Spleen (tissue), 11 donors: Measurements from ENCODE around the gene LYPD8. TPM values are rescaled to one million over a fixed set of nuclear protein-coding genes. Genes with fewer than 3 reads are reported as not detected.

Experiments used
- DNase-seq: peaks from one replicate; pipeline ENCODE4 v3.0.0-alpha.2; 2020
- H3K27ac ChIP-seq, 8 donors: fragments of 200-600 bp; sonication (generic) in 7 of 8; 1 replicate in 4 of 8; 2 replicates in 4 of 8; pipeline versions ENCODE4 v1.5.0 to v1.8.0; 2016 to 2021; ENCODE audit warnings: inconsistent platforms in 4 of 8, mild to moderate bottlenecking in 4 of 8, moderate library complexity in 1 of 8
- H3K27me3 ChIP-seq, 7 donors: fragments of 200-600 bp; sonication (generic) in 6 of 7; replicated peaks in 1 of 7; 1 replicate in 4 of 7; 2 replicates in 3 of 7; pipeline versions ENCODE4 v1.5.0 to v1.8.0; 2016 to 2021; ENCODE audit warnings: inconsistent platforms in 3 of 7, mild to moderate bottlenecking in 1 of 7
- H3K36me3 ChIP-seq, 6 donors: fragments of 200-600 bp; sonication (generic) in 5 of 6; 1 replicate in 4 of 6; 2 replicates in 2 of 6; pipeline versions ENCODE4 v1.5.0 to v1.8.0; 2016 to 2021; ENCODE audit warnings: inconsistent platforms in 2 of 6
- H3K4me1 ChIP-seq, 6 donors: fragments of 200-600 bp; sonication (generic) in 5 of 6; 1 replicate in 3 of 6; 2 replicates in 3 of 6; pipeline versions ENCODE4 v1.5.0 to v1.8.0; 2016 to 2021; ENCODE audit warnings: inconsistent platforms in 3 of 6
- H3K4me3 ChIP-seq, 8 donors: fragments of 200-600 bp; sonication (generic) in 7 of 8; 1 replicate in 4 of 8; 2 replicates in 4 of 8; pipeline versions ENCODE4 v1.5.0 to v1.8.0; 2016 to 2021; ENCODE audit warnings: inconsistent platforms in 4 of 8, mild to moderate bottlenecking in 4 of 8, moderate library complexity in 2 of 8
- H3K9me3 ChIP-seq, 8 donors: fragments of 200-600 bp; sonication (generic) in 7 of 8; 1 replicate in 4 of 8; 2 replicates in 4 of 8; pipeline versions ENCODE4 v1.5.0 to v1.8.0; 2016 to 2021; ENCODE audit warnings: inconsistent platforms in 4 of 8
- CTCF ChIP-seq, 11 experiments: fragments of 200-600 bp in 7 of 11; fragments of 450-650 bp in 4 of 11; sonication (generic) in 4 of 11; IDR thresholded peaks in 8 of 11; conservative IDR thresholded peaks in 3 of 11; 1 replicate in 7 of 11; 2 replicates in 4 of 11; pipeline versions ENCODE4 v1.4.0 to v1.8.0; 2016 to 2021; ENCODE audit warnings: antibody characterized with exemption in 11 of 11, inconsistent platforms in 4 of 11, mild to moderate bottlenecking in 1 of 11
- POLR2A ChIP-seq, 3 donors: fragments of 450-650 bp; IDR thresholded peaks; one replicate each; pipeline ENCODE4 v1.5.1; 2017; ENCODE audit warnings: antibody characterized with exemption in 3 of 3, mild to moderate bottlenecking in 1 of 3
- POLR2AphosphoS5 ChIP-seq, 3 donors: sonication (generic); formaldehyde crosslinking; IDR thresholded peaks; one replicate each; pipeline ENCODE4 v1.5.1; 2017; ENCODE audit warnings: antibody characterized with exemption in 3 of 3
- whole genome bisulfite sequencing, 5 donors: extraction: QIAGEN DNeasy Blood & Tissue Kit in 3 of 5; methylation state at CpG; one replicate each; pipeline versions ENCODE4 v1.1.5 to v1.1.7; 2013 to 2018; 5-methylcytosine and 5-hydroxymethylcytosine counted together
- intact Hi-C: fragments of 100-400 bp; cut with DNase I; formaldehyde crosslinking; loops from one replicate; pipeline ENCODE4 v1.15.0; 2023; ENCODE audit warnings: low total_unique reads
- polyA plus RNA-seq, 3 donors: library from polyadenylated mRNA; stranded (reverse); fragments of 200-250 nt; gene quantifications; one replicate each; pipeline ENCODE4 v1.2.1, GENCODE V29; 2013
- total RNA-seq, 7 donors: library from RNA; depleted of rRNA in 3 of 7; stranded (reverse); fragments of >200 nt in 3 of 7; fragmentation: NEBNext Ultra II Directional in 4 of 7; extraction: Animal tissue kit (Norgen Biotek cat#: 25700) in 4 of 7; gene quantifications; one replicate each; pipeline versions ENCODE4 v1.1.0 to v1.2.1, GENCODE V29; 2016 to 2021
- donor health status: healthy with polysubstance abuse.
- donor health status: DM: no; HTN: no; CAD: no; lungs with moderate emphysema.
- donor health status: DM: no; HTN: no; CAD: no.
- donor health status: Bipolar disorder and iron deficiency.
- donor health status: healthy.
- donor health status: DM: no; HTN: no; CAD: no.
- donor health status: DM: yes; HTN: yes; CAD: no.

LYPD8 gene
- total and polyA plus RNA-seq, 10 donors: 0.09 to 0.54 (median 0.17) TPM; not detected in 5

GRCh38 chr1:248752161-248753028, 3.2 kb downstream of the LYPD8 start:
- DNase-seq: no peak
- Histone ChIP-seq H3K27me3 (no peaks in the 10 kb centered on the region), H3K9me3 (no peaks in the 10 kb centered on the region), H3K36me3 (no peaks in the 10 kb centered on the region), H3K27ac (peak overlapping the region in 4 of 8 donors; percentile 26 to 39 (median 34)), H3K4me3 (no peak overlapping the region), H3K4me1 (peaks cover 0 to 29% (median 11%) of the 10 kb centered on the region in 6 donors)
- no peak for TF ChIP-seq POLR2AphosphoS5 (IDR thresholded peaks at IDR 0.05)
- no peak for TF ChIP-seq CTCF (IDR thresholded peaks at IDR 0.05 in 8 of 11, conservative IDR thresholded peaks at IDR 0.05 in 3 of 11)
- no peak for TF ChIP-seq POLR2A (IDR thresholded peaks at IDR 0.05)
- intact Hi-C loops: no loop called here
- WGBS, 5 donors: 81 to 92% (median 88%) methylated on average over 8 of the region's 8 CpGs

DNA sequence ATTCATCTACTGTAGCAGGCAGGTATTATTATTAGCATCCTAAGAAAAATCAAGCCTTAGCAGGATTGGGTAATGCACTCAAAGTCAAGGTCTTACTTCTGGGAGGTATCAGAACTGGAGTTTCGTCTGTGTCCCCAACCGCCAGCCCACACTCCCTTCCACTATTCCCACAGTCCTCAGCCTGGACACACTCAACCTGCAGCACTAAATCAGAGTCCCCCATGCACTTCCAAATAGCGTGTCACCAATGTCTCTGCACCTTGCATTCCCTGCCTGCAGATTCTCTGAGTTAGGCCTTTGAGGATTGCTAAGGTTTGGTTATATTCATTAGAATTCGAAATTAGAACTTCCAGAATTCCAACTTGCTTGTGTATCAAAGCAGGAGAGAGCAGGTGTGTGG, 3.9 kb downstream of the LYPD8 start:
- TF ChIP-seq POLR2A (IDR thresholded peaks at IDR 0.05) (no peak), CTCF (IDR thresholded peaks at IDR 0.05 in 8 of 11, conservative IDR thresholded peaks at IDR 0.05 in 3 of 11) (no peak)
- Histone ChIP-seq H3K4me3 (no peak overlapping the region), H3K9me3 (no peaks in the 10 kb centered on the region), H3K36me3 (no peaks in the 10 kb centered on the region), H3K27ac (peak overlapping the region in 4 of 8 donors; percentile 26 to 39 (median 34)), H3K27me3 (no peaks in the 10 kb centered on the region), H3K4me1 (peaks cover 0 to 29% (median 11%) of the 10 kb centered on the region in 6 donors)
- intact Hi-C loops: no loop called here
- 83 to 95% (median 86%) methylated on average over 4 of the region's 4 CpGs for WGBS, 5 donors
- DNase-seq: no peak

DNA sequence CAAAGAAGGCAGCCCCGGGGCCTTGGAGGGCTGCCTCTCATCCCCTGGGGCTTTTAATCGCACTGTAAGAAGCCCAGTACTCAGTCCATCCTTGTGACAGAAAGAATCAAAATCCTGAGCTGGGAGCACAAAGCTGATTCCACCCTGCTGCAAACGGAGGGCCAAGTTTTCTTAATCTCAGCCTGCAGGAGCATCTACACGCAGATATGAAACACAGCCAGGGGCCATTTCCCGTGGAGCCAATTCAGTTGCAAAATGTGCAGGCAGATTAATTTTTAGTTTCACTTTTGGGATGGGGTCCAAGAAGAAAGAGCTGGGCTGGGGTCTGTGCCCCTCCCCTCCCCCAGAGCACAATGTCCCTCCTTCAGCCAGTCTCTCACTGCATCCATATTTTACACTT, 4.4 kb downstream of the LYPD8 start:
- no peak for DNase-seq
- H3K9me3 ChIP-seq: no peaks in the 10 kb centered on the region

More for the DNA sequence above, 4.4 kb downstream of the LYPD8 start:
- intact Hi-C loops: no loop called here
- H3K4me3 ChIP-seq: no peak overlapping the region
- WGBS, 5 donors: 31 to 63% (median 55%) methylated on average over 5 of the region's 5 CpGs
- peak overlapping the region in 4 of 8 donors; percentile 16 to 43 (median 38) for H3K27ac ChIP-seq
- TF ChIP-seq POLR2A (IDR thresholded peaks at IDR 0.05): no peak
- no peak for TF ChIP-seq CTCF (IDR thresholded peaks at IDR 0.05 in 8 of 11, conservative IDR thresholded peaks at IDR 0.05 in 3 of 11)
- no peak for TF ChIP-seq POLR2AphosphoS5 (IDR thresholded peaks at IDR 0.05)
- no peaks in the 10 kb centered on the region for H3K27me3 ChIP-seq
- peaks cover 0 to 29% (median 11%) of the 10 kb centered on the region in 6 donors for H3K4me1 ChIP-seq
- no peaks in the 10 kb centered on the region for H3K36me3 ChIP-seq
